Upper lobe of right lung (tissue), 1 donor: ENCODE measurements around the gene MILR1. TPM values are rescaled to one million over a fixed set of nuclear protein-coding genes. Genes with fewer than 3 reads are reported as not detected.

Source experiments
- ATAC-seq: fragments of 200-7000 bp; cut with Tn5 transposase; one replicate; pipeline ENCODE4 v1.9.1; 2020; ENCODE audit warnings: mild to moderate bottlenecking, moderate library complexity
- DNase-seq: peaks from one replicate; pipeline ENCODE4 v3.0.0-alpha.2; 2020
- H3K27ac ChIP-seq: fragments of 200-600 bp; one replicate; pipeline ENCODE4 v1.8.0; 2022
- H3K27me3 ChIP-seq: fragments of 200-600 bp; one replicate; pipeline ENCODE4 v1.8.0; 2022; ENCODE audit warnings: mild to moderate bottlenecking
- H3K36me3 ChIP-seq: fragments of 200-600 bp; one replicate; pipeline ENCODE4 v1.8.0; 2022
- H3K4me1 ChIP-seq: fragments of 200-600 bp; one replicate; pipeline ENCODE4 v1.8.0; 2022
- H3K4me3 ChIP-seq: fragments of 200-600 bp; one replicate; pipeline ENCODE4 v1.8.0; 2022; ENCODE audit warnings: mild to moderate bottlenecking
- H3K9me3 ChIP-seq: fragments of 200-600 bp; one replicate; pipeline ENCODE4 v1.8.0; 2022
- CTCF ChIP-seq: fragments of 200-600 bp; IDR thresholded peaks from one replicate; pipeline ENCODE4 v1.8.0; 2022; ENCODE audit warnings: antibody characterized with exemption
- intact Hi-C: fragments of 100-400 bp; cut with DNase I; formaldehyde crosslinking; loops from one replicate; pipeline ENCODE4 v1.11.0; 2022
- total RNA-seq: library from RNA; stranded (reverse); fragmentation: NEBNext Ultra II Directional; extraction: Animal tissue kit (Norgen Biotek cat#: 25700); gene quantifications from one replicate; pipeline ENCODE4 v1.2.1, GENCODE V29; 2021
- donor health status: DM: no; HTN: yes; CAD: no; lungs with severe emphysema.

MILR1 gene
- total RNA-seq, 1 donor from 2014 or later = 17.9 TPM

DNA sequence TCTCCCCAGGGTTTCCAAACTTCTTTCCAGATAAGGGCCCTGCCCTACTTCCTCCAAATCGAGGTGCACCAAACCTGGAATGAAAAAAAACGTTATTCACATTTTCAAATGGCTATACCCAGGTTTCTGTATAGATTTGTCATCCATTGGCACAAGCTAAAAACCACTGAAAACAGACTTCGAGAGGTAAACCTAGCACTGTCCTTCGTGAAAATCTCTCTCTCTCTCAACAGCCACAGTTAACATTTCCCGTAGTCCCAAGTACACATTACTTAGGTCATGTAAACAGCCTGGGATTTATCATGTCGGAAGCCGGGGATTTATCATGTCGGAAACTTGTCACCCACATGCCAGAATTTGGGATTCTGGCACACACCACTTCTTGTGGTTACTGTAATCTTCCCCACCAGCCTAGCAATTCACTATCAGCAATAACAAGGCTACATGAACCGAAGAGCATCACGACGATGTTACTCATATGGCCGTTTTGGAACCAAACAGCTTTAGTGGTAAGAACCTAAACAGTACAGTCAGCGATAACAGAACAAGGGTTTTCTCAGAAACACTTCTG, 55.9 kb downstream of the MILR1 start:
- peaks cover 59% of the 10 kb centered on the region for H3K4me1 ChIP-seq

DNA sequence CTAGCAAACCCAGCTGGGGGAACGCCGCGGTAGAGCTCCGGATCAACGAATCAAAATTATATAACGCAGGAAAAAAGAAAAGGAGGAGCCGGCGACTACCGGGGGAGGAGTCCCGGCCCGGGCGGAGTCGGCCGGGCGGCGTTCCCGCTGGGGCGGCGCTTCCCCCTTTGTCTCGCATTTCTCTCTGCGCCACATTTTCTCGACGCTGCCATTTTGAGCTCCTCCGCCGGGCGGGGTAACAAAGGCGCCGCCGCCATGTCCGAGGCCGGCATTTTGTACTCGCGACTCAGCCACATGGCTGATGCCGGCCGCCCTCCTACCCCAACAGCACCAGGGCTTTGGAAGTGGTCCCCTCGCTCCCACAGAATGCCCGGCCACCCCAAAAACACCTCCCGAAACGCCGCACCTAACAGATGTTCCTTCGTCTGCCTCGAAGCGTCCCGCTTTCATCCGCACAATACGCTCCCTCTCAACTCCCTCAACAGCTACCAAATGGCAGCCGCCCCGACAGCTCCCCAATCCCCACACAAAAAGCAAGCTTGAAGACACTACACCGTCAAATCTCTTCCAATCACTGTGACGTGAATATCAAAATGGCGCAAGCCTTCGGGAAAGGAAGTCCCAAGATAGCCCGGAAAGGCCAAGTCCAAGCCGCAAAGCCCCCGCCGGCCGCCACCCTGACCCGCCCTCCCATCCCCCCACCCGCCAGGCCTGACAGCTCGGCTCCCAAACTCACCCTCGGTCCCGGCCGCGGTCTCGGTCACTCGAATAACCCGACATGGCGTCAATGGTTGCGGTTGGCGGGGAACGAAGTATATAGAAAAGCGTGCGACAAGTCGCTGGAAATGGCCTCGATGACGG, 56.7 kb downstream of the MILR1 start:
- Histone ChIP-seq H3K27me3 (no peaks in the 10 kb centered on the region), H3K27ac (peak overlapping the region; percentile 100), H3K4me3 (peak overlapping the region; percentile 81), H3K36me3 (peaks cover 63% of the 10 kb centered on the region), H3K9me3 (no peaks in the 10 kb centered on the region), H3K4me1 (peaks cover 52% of the 10 kb centered on the region)
- TF ChIP-seq CTCF = no peak
- intact Hi-C loops = no loop called here
- peak; percentile 93 for DNase-seq
- ATAC-seq = peak; percentile 72

More for the DNA sequence above, 55.9 kb downstream of the MILR1 start:
- Histone ChIP-seq H3K9me3 (no peaks in the 10 kb centered on the region), H3K36me3 (peaks cover 63% of the 10 kb centered on the region), H3K27ac (peak overlapping the region; percentile 100), H3K27me3 (no peaks in the 10 kb centered on the region), H3K4me3 (peak overlapping the region; percentile 81)
- intact Hi-C loops = no loop called here
- TF ChIP-seq CTCF = no peak
- no peak for ATAC-seq
- DNase-seq = no peak

- Histone ChIP-seq H3K27me3 (no peaks in the 10 kb centered on the region), H3K9me3 (no peaks in the 10 kb centered on the region), H3K4me1 (peaks cover 47% of the 10 kb centered on the region), H3K27ac (peak within 1 kb of the TSS; percentile 100), H3K36me3 (peaks cover 63% of the 10 kb centered on the region), H3K4me3 (peak within 1 kb of the TSS; percentile 81)
- TF ChIP-seq CTCF = no peak
- intact Hi-C loops = no loop called here
- ATAC-seq (peak; percentile 90), DNase-seq (peak; percentile 99)
Observed at GRCh38 chr17:64506201-64506575, 57.3 kb downstream of the MILR1 start, which contains the start of gene DDX5. Gene DDX5, minus strand, starts transcription at chr17:64506289. Its CDS starts 170 bp downstream, at chr17:64506119.

DNA sequence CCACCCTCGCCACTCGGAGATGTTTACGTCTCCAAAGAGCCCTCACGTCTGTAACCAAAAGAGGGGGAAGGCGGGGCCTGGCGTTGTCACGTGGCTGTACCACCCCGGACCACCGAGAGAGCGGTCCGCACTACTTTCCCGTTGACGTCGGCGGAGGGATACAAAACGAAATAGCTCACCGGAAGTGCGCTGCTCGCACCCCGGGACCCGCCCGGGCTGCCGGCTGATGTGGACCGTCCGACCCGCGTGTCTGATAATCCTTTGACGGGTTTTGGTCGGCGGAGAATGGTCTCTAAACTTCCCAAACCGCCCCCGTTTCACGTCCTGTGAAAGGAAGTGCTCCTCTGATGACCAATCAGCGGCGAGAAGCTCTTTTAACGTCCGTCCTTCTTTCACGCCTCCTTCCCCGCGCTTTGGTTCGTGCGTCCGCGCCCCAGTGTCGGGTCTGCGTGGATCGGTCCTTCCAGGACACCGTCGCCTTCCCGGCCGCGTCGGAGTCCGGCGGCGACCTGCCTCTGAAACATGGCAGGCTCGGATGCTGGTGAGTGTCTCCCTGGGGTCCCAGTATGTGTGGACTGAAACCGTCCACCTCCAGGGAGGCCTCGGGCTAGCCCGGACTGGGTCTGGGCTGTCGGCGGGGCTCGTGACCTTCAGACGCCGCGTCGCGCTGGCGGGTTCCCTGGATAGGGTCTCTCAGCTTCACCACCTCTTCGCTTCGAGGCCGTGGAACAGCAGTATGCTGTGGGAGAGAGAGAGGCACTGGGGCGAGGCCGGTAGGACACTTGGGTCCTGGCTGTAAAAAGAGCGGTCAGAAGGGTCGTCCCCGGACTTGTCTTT, 57.9 kb downstream of the MILR1 start, which contains the start of gene CEP95:
Gene CEP95, plus strand, starts transcription at position 402 of the 837 bp plus-strand sequence. Its CDS starts 121 bp downstream, at position 523.
- TF ChIP-seq CTCF = no peak
- peak; percentile 85 for ATAC-seq
- H3K4me1 ChIP-seq = peaks cover 42% of the 10 kb centered on the region
- peak within 1 kb of the TSS; percentile 81 for H3K4me3 ChIP-seq
- no peaks in the 10 kb centered on the region for H3K9me3 ChIP-seq
- peaks cover 63% of the 10 kb centered on the region for H3K36me3 ChIP-seq
- H3K27me3 ChIP-seq = no peaks in the 10 kb centered on the region
- intact Hi-C loops = no loop called here
- peak; percentile 98 for DNase-seq
- H3K27ac ChIP-seq = peak within 1 kb of the TSS; percentile 100

GRCh38 chr17:64507413-64507782, 58.5 kb downstream of the MILR1 start:
- TF ChIP-seq CTCF = peak; percentile 50
- peak; percentile 3 for ATAC-seq
- H3K27me3 ChIP-seq = no peaks in the 10 kb centered on the region
- H3K4me1 ChIP-seq = peaks cover 36% of the 10 kb centered on the region
- peak overlapping the region; percentile 100 for H3K27ac ChIP-seq
- DNase-seq = no peak
- H3K4me3 ChIP-seq = peak overlapping the region; percentile 81
- peaks cover 63% of the 10 kb centered on the region for H3K36me3 ChIP-seq
- no peaks in the 10 kb centered on the region for H3K9me3 ChIP-seq
- intact Hi-C loops = no loop called here
